ENCODE measurements around the gene RAB11FIP5. TPM values are rescaled to one million over a fixed set of nuclear protein-coding genes. Genes with fewer than 3 reads are reported as not detected.

The RAB11FIP5 gene
- total and polyA plus RNA-seq, 7 donors: 13.0 to 24.2 (median 23.4) TPM

- no peak for DNase-seq
- H3K27ac ChIP-seq: no peak overlapping the region
- no peaks in the 10 kb centered on the region for H3K9me3 ChIP-seq
- ATAC-seq: no peak
- peaks cover 0 to 46% of the 10 kb centered on the region in 2 donors for H3K36me3 ChIP-seq (ENCODE audit: insufficient read depth in 1 of 2, low read depth in 1 of 2)
- WGBS, 3 donors: 76 to 82% (median 80%) methylated on average over 7 of the region's 7 CpGs
- H3K27me3 ChIP-seq (ENCODE audit: insufficient read depth in 3 of 3, low read length in 2 of 3): no peaks in the 10 kb centered on the region
- H3K4me1 ChIP-seq: no peaks in the 10 kb centered on the region
- intact Hi-C loops (cut with DNase I): loop anchor here (2.0 kb wide), 1 partner anchor 73 kb away; no protein-coding TSS in a partner anchor
- no peak overlapping the region for H3K4me3 ChIP-seq
- no peak for TF ChIP-seq CTCF (IDR thresholded peaks at IDR 0.05)
These were observed 28.6 kb downstream of the RAB11FIP5 start for GRCh38 chr2:73083886-73084800.

GRCh38 chr2:73082523-73083410 is 30.0 kb downstream of the RAB11FIP5 start:
- 77 to 84% (median 79%) methylated on average over 13 of the region's 13 CpGs for WGBS, 3 donors
- TF ChIP-seq CTCF (IDR thresholded peaks at IDR 0.05): no peak
- DNase-seq (no peak), ATAC-seq (no peak)
- Histone ChIP-seq H3K9me3 (no peaks in the 10 kb centered on the region), H3K4me1 (no peaks in the 10 kb centered on the region), H3K36me3 (ENCODE audit: insufficient read depth in 1 of 2, low read depth in 1 of 2) (peaks cover 0 to 34% of the 10 kb centered on the region in 2 donors), H3K4me3 (no peak overlapping the region), H3K27me3 (ENCODE audit: insufficient read depth in 3 of 3, low read length in 2 of 3) (no peaks in the 10 kb centered on the region), H3K27ac (no peak overlapping the region)
- intact Hi-C loops (cut with DNase I): no loop called here

- Histone ChIP-seq H3K4me3 (no peak overlapping the region), H3K27ac (no peak overlapping the region), H3K27me3 (ENCODE audit: insufficient read depth in 3 of 3, low read length in 2 of 3) (no peaks in the 10 kb centered on the region), H3K9me3 (no peaks in the 10 kb centered on the region), H3K36me3 (ENCODE audit: insufficient read depth in 1 of 2, low read depth in 1 of 2) (peaks cover 0 to 19% of the 10 kb centered on the region in 2 donors), H3K4me1 (no peaks in the 10 kb centered on the region)
- DNase-seq (no peak), ATAC-seq (no peak)
- intact Hi-C loops (cut with DNase I): no loop called here
- 82 to 88% (median 85%) methylated on average over 16 of the region's 16 CpGs for WGBS, 3 donors
- no peak for TF ChIP-seq CTCF (IDR thresholded peaks at IDR 0.05)
These were observed 31.5 kb downstream of the RAB11FIP5 start for GRCh38 chr2:73081181-73081671.

DNA sequence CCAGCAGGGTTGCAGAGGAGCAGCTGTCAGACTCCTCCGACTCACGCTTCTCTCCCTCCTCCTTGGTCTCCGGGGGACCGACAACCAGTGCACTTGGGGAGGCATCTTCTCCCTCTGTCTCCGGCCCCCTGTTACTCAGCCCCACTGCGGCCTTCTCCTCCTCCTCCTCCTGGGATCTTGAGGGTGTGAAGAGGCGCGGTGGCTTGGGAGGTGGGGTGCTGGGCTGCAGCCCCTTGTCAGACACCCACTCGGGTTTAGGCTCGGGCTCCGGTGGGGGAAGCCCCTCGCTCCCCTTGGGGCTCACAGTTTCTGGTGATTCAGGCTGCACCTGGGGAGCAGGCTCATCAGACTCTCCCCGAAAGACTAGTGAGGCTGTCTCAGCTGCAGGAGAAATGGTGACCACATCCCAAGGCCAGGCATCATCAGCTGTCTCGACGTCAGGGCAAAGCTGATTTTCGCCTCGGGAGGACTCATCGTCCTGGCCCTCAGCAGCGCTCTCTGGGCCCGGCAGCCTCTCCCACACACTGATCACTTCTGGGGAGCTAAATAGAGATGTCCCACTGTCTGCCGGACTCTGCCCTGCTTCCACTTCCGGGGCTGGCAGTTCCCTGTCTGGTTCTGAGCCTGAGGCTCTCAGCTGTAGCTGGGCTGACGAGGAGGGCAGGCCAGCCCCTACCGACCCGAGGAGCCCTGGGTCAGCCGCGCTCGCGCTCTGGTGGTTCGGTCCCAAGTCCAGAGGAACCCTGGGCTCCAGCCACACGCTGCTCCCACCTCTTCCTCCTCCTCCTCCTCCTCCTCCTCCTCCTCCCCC is 32.2 kb downstream of the RAB11FIP5 start:
- 75 to 83% (median 77%) methylated on average over 27 to 31 of the region's 31 CpGs for WGBS, 3 donors
- Histone ChIP-seq H3K4me3 (no peak overlapping the region), H3K9me3 (no peaks in the 10 kb centered on the region), H3K36me3 (ENCODE audit: insufficient read depth in 1 of 2, low read depth in 1 of 2) (peaks cover 0 to 18% of the 10 kb centered on the region in 2 donors), H3K27ac (no peak overlapping the region), H3K27me3 (ENCODE audit: insufficient read depth in 3 of 3, low read length in 2 of 3) (no peaks in the 10 kb centered on the region), H3K4me1 (peaks cover 4% of the 10 kb centered on the region)
- TF ChIP-seq CTCF (IDR thresholded peaks at IDR 0.05): no peak
- no peak for ATAC-seq
- intact Hi-C loops (cut with DNase I): no loop called here
- no peak for DNase-seq

Data from psoas muscle (tissue), 8 donors.